GM10847 (cell line): ENCODE results near the gene WHRN.

ENCODE experiments used
- POLR2A ChIP-seq: IDR thresholded peaks from 2 replicates; pipeline ENCODE4 v1.6.1; 2011; ENCODE audit not compliant: insufficient read length; ENCODE audit errors: extremely low read depth

The WHRN gene

GRCh38 chr9:114473447-114473801, 31.8 kb downstream of the WHRN start:
- no peak for TF ChIP-seq POLR2A

DNA sequence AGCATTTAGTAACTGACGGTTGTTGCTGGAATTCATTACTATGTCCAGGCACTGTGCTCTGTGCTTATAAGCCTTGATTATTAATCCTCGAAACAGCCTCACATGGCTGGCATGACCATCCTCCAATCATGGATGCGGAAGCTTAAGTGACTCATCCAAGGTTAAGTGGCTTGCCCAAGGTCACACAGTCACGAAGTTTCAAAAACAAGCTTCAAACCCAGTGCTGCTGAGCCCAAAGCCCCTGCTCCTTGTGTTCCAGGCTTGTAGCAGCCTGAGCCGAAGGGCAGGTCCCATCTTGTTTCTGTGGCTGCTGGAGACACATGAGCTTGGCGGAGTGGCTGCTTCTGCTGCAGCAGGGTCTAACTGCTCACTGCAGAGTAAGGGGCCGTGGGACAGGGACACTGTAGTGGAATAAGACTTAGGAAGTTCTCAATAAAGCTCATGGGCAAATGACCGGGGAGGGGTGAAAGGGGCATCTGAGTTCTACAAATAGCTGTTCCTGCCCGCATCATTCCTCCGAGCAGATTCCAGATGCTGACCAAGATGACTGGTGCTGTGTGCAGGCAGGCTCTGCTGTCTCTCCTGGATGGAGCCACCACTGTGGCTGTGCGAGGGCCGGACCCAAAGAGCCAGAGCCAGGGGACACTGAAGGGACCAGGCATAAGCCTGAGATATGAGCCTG, 32.4 kb downstream of the WHRN start:
- no peak for TF ChIP-seq POLR2A

DNA sequence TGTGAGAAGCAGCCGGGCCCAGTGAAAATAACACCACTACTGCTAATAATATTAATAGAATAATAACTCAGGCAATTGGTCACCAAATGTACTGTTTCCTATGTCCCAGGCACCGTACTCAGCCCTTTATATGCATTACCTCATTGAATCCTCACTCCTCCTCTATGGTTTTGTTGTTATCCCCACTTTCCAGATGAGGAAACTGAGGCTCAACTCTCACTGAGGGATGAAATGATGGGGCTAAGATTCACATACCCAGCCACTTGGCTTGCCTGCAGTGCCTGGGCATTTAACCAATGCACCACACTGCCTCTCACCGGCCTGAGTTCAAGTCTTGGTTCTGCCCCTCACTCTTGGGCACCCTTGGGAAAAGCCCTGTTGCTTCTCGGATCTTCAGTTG, 34.1 kb downstream of the WHRN start:
- TF ChIP-seq POLR2A, result no peak

DNA sequence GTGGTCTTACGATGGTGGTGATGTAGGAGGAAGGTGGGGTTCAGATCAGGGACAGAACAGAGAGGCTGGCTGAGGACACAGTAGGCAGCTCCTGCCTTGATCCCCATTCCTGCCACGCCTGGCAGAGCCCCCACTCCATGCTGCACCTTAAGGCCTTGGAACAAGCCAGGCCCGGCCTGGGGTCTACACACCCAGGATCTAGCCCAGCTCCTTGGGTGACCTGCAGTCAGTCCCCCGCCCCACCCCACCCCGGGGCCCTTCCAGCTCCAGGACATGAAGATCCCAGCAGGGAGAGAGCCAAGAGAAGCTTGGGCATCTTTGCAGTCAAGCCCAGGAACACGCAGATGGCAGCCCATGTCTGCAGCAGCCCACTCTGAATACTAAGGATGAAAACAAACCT, 34.7 kb downstream of the WHRN start:
- TF ChIP-seq POLR2A, result no peak

DNA sequence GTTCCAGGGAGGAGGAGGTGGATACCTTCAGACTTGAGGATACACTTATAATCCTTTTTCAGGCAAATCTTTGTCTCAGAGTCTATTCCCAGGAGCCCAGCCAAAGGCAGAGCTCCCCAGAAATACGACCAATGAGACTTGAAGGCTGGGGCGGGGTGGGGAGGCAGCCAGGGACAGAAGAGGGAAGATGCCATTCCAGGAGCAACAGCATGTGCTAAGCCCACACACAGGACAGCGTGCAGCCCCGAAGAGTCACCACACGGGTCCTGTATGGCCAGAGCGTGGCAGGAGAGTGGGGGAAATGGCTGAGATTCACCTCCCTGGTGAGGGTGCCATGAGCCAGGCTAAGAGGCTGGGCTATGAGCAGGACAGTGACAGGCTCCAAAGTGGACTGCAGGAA, 35.2 kb downstream of the WHRN start:
- TF ChIP-seq POLR2A, result no peak

GRCh38 chr9:114469091-114469853, 36.0 kb downstream of the WHRN start:
- TF ChIP-seq POLR2A, result no peak

DNA sequence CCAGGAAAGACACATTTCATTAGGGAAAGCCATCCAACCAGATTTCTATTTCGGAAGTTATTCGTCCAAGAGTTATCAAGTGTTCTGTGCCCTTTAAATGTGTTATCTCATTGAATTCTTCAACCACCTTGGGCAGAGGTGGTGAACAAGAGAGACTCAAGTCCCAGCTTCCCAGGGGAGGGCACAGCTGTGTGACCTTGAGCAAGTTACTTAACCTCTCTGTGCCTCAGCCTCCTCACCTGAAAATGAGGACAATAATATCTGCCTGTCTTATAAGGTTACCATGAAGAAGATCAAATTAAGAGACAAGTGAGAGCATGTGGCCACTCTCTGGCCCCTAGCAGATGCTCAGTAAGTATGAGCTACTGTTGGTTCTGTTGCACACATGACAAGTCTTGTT, 37.4 kb downstream of the WHRN start:
- no peak for TF ChIP-seq POLR2A

DNA sequence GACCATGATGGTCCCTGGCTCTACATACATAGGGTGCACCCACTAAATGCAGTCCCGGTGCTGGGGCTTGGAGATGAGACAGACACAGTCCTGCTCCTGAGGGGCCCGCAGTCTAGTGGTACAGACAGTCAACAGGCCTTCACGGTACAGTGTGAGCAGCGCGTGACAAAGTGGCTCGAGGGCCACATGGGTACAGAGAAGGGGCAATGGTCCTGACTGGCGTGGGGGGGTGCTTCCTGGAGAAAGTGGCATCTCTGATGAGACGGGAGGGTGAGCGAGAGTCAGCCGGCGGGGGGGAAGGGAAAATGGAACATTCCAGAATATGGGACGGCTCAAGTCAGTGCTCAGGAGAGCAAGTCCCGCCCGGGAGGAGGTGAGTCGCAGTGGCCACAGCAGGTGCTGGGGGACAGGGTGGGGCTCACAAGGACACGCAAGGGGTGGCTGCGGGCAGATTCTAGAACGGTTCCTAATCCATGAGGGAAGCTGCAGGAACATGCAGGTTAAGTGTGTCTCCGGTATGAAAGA, 38.0 kb downstream of the WHRN start:
- no peak for TF ChIP-seq POLR2A

- TF ChIP-seq POLR2A, result no peak
Observed at GRCh38 chr9:114465906-114466900, 39.1 kb downstream of the WHRN start.

DNA sequence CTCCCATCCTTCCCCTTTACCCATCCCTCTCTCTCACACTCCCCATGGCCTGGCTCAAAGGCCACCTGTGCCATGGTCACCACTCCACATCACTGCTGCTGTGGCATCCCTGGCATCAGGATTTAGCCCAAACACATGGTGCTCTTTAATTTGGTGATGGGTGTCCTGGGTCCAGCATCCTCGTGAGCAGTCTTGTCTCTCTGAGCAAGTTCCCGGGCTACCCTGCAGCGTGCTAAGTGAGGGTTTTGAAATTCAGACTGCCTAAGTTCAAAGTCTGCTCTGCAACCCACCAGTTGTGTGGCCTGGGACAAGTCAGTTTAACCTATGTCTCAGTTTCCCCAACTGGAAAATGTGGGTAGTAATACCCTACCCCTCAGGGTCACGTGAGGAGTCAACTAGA, 39.9 kb downstream of the WHRN start:
- no peak for TF ChIP-seq POLR2A

- no peak for TF ChIP-seq POLR2A
Observed at GRCh38 chr9:114464281-114465051, 40.8 kb downstream of the WHRN start.

DNA sequence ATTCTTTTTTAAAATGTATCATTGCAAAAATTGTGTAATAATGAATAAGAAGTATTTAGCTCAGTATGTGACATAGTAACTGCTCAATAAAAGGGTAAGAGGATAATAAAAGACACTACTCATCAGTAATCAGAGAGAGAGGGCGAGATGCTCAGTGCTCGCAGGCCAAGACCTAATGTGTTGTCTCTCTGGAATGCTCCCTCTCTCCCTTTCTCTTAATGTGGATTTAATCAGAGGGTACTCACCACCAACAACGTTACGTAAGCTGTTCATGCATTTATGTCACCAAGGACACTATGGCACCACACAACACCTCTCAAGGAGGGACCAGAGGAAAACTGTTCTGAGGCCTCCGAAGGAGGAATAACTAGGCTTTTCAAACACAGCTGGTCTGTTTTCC, 42.5 kb downstream of the WHRN start:
- TF ChIP-seq POLR2A, result no peak

GRCh38 chr9:114461468-114461867, 43.8 kb downstream of the WHRN start:
- no peak for TF ChIP-seq POLR2A

DNA sequence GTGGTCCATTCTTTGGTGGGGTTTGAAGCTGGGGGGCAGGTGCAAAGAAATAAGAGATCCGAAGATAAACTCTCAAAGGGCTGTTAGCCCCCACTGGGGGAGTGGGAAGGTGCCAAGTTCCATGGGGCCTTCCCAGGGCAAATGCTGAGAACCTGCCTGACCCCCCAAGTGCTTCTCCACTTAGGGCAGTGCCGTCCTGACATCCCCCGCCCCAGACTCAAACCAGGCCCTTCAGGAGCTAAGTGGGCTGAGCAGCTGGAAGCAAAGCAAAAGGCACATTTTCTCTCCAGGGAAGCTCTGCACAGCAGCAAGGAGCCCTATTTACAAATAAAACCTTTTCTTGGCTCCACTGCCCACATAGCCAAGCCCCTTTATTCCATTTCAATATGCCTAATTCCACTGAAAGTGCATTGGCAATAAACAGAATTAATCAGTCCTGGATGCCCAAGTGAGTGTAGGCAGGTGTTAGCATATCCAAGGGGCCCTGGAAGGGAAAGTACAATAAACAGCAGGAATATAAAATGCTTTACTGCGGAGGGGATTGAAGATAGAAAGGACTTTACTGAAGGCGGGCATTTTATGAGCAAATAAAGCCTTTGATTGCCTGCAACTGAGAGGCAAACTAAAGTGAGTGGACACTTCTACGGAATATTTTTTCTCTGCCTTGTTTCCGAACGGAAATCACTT, 44.6 kb downstream of the WHRN start:
- no peak for TF ChIP-seq POLR2A
